Measurements from ENCODE around the gene LHFPL3.

DNA sequence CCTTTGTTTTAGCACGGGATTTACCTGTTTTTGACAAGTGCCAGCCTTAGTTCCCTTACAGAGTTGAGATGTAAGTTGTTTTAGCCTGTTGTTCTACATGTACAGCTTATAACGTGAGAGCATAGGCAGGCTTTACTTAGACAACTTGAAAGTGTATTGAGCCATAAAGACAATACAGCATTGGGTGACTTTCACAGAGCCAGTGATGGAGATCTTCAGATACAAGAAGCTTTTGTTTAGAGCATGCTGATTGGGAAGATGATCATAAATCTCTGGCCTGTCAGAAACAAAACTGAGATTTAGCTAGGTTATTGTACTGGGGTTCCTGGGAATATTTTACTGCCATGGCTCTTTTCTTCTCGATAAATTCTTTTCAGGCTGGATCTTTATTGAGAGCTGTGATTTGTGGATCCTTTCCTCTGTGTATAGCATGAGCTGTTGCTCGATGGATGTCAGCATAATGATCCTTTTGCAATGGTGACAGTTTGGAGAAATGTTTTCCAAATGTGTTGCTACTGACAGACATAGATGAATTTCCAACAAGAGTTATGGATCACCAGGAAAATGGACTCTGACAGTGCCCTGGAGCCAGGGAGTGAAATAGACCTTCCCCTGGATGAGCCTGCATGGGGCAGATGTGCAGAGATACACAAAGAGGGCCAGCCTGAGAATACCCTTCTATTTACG, 30.2 kb downstream of the LHFPL3 start:
- TF ChIP-seq CTCF (IDR thresholded peaks at IDR 0.05) = no peak
- no peak for TF ChIP-seq POLR2A (IDR thresholded peaks at IDR 0.05)

Data from esophagus squamous epithelium (tissue), 4 donors.